ENCODE data around the gene C1QB.
"Not testable (repeated sequence)": the region's sequence is repeated elsewhere in the genome, so short reads cannot be mapped to it uniquely, and the experiment has no call there.

Gene C1QB

DNA sequence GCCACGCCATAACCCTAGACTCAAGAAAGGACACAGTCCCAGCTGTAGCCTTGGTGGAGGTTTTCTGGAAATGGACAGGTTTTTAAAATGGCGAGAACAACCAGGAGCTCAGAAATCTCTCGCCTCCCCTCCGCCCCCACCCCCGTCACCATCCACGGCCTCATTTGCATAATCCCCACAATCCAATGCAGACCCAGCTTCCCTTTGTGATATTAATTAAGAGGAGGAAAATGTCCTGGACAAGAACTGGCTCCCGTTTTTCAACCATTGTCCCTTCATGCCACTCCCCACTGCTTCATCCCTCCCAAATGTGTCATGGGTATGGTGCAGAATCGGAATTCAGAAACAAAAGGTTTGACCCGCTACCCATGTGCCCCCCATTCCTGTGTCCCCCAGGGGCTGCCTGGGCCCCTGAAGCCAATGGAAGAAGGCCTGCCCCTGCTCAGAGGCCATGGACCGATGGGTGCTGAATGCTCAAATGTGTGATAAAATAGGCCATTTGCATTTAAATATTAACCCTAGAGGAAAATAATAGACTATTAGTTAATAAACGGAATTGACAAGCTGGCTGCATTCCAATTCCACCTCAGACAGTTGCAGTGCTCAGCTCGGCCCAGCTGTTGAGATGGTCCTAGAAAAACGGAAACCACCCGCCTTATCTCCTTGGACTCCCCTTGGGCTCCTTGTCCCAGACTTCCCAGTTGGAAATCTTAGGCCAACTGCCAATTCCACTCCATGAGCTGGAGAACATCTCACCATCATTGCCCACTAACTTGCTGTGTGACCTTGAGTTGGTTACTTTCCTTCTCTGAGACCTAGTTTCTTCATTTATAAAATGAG lies 46.9 kb downstream of the C1QB start:
- no peak for DNase-seq

- DNase-seq, result no peak
Measured at GRCh38 chr1:22702296-22703085, 49.5 kb downstream of the C1QB start.

DNA sequence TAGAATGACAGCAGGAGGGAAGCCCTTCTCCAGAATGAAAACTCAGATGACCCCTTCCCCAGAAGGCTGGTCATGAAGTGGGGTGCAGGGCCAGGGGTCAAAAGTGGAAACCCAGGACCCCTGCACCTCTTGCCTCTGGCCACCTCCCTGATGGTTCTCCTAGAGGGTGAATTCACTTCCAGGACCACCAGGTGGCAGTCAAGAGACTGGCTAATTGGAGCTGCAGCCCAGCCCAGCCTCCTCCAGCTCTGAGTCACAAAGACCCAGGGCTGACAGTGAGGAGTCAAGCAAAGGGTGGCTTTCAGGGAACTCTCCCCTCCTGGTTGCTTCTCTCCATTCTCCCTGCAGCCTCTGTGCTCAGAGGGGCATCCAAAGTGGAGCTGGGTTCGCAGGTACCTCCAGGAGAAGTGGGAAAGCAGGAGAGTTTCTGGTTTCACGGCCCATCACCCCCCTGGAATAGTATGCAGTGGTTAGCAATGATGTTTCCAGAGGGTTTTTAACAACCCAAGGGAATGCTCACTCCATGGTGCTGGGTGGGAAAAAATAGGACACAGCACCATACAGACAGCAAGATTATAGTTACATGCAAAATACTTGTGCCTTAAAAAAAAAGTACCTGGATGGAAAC lies 51.5 kb downstream of the C1QB start:
- DNase-seq, result peak; percentile 57

DNA sequence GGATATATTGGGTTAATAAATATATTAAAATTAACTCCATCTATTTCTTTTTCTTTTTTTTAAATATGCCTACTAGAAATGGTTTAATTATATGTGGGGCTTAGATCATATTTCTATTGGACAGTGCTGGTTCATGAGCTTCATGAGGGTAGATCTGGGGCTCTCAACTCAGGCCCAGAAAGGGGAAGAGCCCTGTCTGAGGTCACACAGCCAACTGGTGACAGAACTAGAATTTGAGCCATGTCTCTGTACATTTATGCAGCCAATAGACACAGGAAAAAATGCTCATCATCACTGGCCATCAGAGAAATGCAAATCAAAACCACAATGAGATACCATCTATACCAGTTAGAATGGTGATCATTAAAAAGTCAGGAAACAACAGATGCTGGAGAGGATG lies 52.5 kb downstream of the C1QB start:
- DNase-seq, result no peak

- not testable (repeated sequence) for DNase-seq
Measured at GRCh38 chr1:22706100-22706499, 53.1 kb downstream of the C1QB start.

DNA sequence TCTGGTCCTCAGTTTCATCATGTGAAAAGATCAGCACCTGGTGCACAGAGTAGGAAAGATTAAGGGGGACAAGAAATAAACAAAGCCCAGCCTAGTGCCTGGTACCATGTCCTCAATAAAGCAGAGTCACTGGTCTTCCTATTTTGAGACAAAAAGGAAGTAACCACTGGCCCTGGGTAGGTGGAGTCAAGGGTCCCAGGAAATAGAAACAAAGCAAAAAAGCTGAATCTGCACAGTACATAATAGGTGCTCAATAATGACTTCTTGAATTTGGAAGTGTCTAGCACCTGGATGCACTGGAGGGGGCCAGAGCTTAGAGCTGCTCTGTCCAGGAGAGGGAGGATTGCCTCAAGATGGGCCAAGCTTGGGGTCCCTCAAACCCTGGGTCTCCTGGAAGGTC lies 55.7 kb downstream of the C1QB start:
- no peak for DNase-seq

- DNase-seq, result no peak
Measured at GRCh38 chr1:22709227-22709626, 56.2 kb downstream of the C1QB start.

DNA sequence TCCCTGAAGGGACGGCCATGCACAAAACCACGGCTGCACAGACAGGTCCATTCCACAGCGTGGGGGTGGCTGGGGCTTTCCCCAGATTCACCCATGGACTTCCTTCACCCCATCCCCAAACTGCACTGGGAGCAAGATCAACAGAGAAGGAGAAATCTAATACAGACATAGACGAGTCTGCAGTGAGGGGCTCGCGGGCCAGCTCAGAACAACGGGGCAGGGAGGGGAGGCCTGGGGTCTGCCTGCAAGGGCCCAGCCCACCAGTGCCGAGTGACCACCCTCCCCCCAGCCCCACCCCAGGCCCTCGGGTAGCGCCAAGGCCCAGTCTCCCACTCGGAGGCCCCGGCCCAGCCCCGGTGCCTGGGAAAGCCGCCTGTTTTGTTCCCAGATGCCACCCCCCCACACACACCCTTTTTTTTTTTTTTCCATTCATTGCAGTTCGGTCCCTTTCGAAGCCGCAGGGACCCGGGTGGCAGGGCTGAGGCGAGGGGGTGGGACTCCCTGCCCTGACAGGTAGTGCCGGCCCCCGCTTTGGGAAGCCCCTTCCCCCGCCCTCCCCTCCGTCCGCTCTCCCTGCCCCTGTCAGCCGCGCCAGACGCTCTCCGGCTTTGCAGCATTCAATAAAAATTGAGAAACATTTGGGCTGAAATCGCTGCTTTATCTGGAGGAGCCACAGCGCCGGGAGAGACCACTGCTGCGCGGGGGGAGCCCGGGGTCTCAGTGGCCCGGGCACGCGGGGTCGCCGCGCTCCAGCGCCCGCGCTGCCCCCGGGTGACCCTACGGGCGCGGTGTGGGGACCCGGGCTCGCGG lies 57.1 kb downstream of the C1QB start:
- DNase-seq, result no peak

GRCh38 chr1:22710701-22711049 lies 57.6 kb downstream of the C1QB start, which contains the start of gene EPHB2:
TSS of gene EPHB2 (plus strand) at chr1:22710839. CDS start at chr1:22710983, 144 bp downstream.
- DNase-seq, result no peak

DNA sequence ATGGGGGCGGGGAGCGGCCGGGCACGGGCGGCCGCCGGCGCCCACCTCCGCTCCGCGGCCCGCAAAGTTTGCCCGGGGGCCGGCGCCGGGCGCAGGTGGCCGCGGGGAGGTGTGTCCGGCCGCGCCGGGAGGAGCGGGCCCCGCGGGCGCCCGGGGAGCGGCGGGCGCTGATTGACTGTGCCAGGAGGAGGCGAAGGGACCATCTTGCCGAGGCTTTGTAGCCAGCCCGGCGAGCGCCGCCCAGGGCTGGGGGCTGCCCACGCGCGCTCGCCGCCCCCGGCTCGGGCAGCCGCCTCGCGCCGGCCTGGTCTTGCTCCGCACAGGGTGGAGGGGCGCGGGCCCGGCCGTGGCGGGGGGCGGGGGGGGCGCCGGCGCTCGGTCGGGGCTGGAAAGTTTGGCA lies 58.0 kb downstream of the C1QB start:
- no peak for DNase-seq
